Dendritic cell treated with granulocyte-macrophage colony-stimulating factor and Interleukin-4, amounts not matched to agents 40 ng/mL and 50 ng/mL, for 4 days (primary cell): ENCODE data around the gene SLC39A13.

Experiments used
- H3K27ac Mint-ChIP-seq: one replicate; pipeline ENCODE4 v1.8.0; 2022; ENCODE audit warnings: mild to moderate bottlenecking, mixed read lengths
- H3K27me3 Mint-ChIP-seq: one replicate; pipeline ENCODE4 v1.8.0; 2022; ENCODE audit warnings: mild to moderate bottlenecking, mixed read lengths
- H3K36me3 Mint-ChIP-seq: one replicate; pipeline ENCODE4 v1.8.0; 2022; ENCODE audit warnings: low read depth, mixed read lengths
- H3K4me1 Mint-ChIP-seq: one replicate; pipeline ENCODE4 v1.8.0; 2022; ENCODE audit warnings: low read depth, mixed read lengths
- H3K4me3 Mint-ChIP-seq: one replicate; pipeline ENCODE4 v1.8.0; 2022; ENCODE audit warnings: mild to moderate bottlenecking, moderate library complexity, mixed read lengths
- H3K9me3 Mint-ChIP-seq: one replicate; pipeline ENCODE4 v1.8.0; 2022; ENCODE audit warnings: mixed read lengths
- intact Hi-C: fragments of 100-400 bp; cut with micrococcal nuclease; formaldehyde crosslinking; loops from one replicate; pipeline ENCODE4 v1.15.0; 2022

SLC39A13 gene

GRCh38 chr11:47400768-47401279 is 7.6 kb upstream of the SLC39A13 start:
- Mint-ChIP-seq H3K36me3 (no peaks in the 10 kb centered on the region), H3K27me3 (no peaks in the 10 kb centered on the region), H3K9me3 (no peaks in the 10 kb centered on the region), H3K4me3 (peak overlapping the region; percentile 65), H3K4me1 (peaks cover 60% of the 10 kb centered on the region), H3K27ac (peak overlapping the region; percentile 92)
- intact Hi-C loops: no loop called here

- Mint-ChIP-seq H3K36me3 (no peaks in the 10 kb centered on the region), H3K27ac (peak overlapping the region; percentile 56), H3K27me3 (no peaks in the 10 kb centered on the region), H3K9me3 (no peaks in the 10 kb centered on the region), H3K4me3 (no peak overlapping the region), H3K4me1 (peaks cover 60% of the 10 kb centered on the region)
- intact Hi-C loops: no loop called here
These were observed 5.3 kb upstream of the SLC39A13 start for GRCh38 chr11:47403135-47403534.

DNA sequence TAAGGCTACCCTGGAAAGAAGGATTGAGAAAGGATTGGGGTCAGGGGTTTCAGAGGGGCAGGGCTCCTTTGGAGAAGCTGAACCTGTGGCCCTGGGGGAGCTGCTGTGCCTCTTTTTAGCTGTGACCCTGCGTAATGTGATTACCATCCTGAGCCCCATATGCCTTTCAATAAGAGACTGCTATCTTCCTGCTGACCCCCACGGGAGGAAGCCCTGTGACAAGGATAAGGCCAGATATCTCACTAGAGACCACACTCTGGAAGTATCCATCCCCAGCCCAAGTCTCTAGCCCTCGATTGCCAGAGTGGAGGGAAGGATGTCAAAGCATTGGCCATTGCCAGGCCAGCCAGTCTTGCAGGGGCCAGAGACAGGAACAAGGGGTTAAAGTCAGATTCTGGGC is 4.8 kb upstream of the SLC39A13 start:
- no peak overlapping the region for H3K4me3 Mint-ChIP-seq
- no peaks in the 10 kb centered on the region for H3K9me3 Mint-ChIP-seq
- no peaks in the 10 kb centered on the region for H3K27me3 Mint-ChIP-seq
- peaks cover 1% of the 10 kb centered on the region for H3K36me3 Mint-ChIP-seq
- H3K4me1 Mint-ChIP-seq: peaks cover 56% of the 10 kb centered on the region
- intact Hi-C loops: no loop called here
- H3K27ac Mint-ChIP-seq: peak overlapping the region; percentile 56

- H3K4me3 Mint-ChIP-seq: peak overlapping the region; percentile 72
These were observed 1.3 kb upstream of the SLC39A13 start for GRCh38 chr11:47406896-47407745.

GRCh38 chr11:47408598-47409439 is 429 bp downstream of the SLC39A13 start:
- Mint-ChIP-seq H3K4me1 (peaks cover 53% of the 10 kb centered on the region), H3K9me3 (no peaks in the 10 kb centered on the region), H3K27ac (peak overlapping the region; percentile 92), H3K27me3 (no peaks in the 10 kb centered on the region), H3K4me3 (peak overlapping the region; percentile 98), H3K36me3 (peaks cover 34% of the 10 kb centered on the region)
- intact Hi-C loops: loop anchor here (1.0 kb wide), 3 partner anchors 15 to 35 kb away; partner anchors contain the start of gene SPI1

More at GRCh38 chr11:47406896-47407745, 1.3 kb upstream of the SLC39A13 start:
- H3K27me3 Mint-ChIP-seq: no peaks in the 10 kb centered on the region
- intact Hi-C loops: no loop called here
- H3K4me1 Mint-ChIP-seq: peaks cover 58% of the 10 kb centered on the region
- H3K9me3 Mint-ChIP-seq: no peaks in the 10 kb centered on the region
- H3K27ac Mint-ChIP-seq: peak overlapping the region; percentile 92
- H3K36me3 Mint-ChIP-seq: peaks cover 19% of the 10 kb centered on the region

GRCh38 chr11:47409440-47410369 is 1.3 kb downstream of the SLC39A13 start:
- Mint-ChIP-seq H3K27ac (peak overlapping the region; percentile 92), H3K4me1 (peaks cover 58% of the 10 kb centered on the region)
- intact Hi-C loops: loop anchor here (10.0 kb wide), 1 partner anchor 95 kb away; no protein-coding TSS in a partner anchor

DNA sequence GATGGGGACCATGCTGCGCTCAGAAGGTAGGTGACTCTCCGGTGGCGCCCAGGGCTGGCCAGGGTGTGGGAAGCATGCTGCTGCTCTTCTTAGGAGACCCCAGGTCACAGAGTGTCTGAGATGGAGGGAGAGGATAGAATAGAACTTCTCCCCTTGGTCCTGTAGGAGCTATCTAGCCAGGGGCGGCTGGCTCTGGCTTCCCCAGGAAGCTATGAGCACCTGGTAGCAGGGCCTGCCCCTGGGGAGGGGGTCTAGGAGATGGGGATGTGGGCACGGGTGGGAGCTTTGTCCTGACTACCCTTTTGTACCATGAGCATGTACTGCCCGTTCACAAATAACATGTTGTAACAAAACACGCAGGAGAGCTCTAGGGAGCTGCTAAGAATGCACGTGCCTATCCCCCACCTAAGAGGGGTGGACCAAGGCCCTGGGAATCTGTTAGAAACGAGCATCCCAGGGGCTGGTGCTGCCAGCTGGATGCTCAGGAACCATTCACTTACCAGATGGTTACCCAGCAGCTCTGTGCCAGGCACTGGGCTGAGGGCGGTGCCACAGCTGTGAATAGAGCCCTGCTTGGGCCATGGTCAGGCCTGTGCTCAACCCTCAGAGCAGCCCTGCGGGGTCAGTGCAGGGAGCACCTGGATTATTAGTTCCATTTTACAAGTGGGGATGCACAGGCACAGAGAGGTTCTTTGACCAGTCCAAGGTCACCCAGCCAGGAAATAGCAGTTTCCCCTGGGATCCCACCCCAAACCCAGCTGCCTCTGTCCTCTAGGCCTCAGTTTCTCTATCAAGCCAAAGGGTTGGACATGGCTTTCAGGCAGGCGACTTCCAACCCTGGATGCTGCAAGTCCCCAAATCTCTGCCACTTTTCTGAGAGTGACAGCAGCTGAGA is 2.2 kb downstream of the SLC39A13 start:
- H3K27me3 Mint-ChIP-seq: no peaks in the 10 kb centered on the region
- peaks cover 52% of the 10 kb centered on the region for H3K36me3 Mint-ChIP-seq
- H3K27ac Mint-ChIP-seq: no peak overlapping the region
- peaks cover 58% of the 10 kb centered on the region for H3K4me1 Mint-ChIP-seq
- H3K4me3 Mint-ChIP-seq: no peak overlapping the region
- H3K9me3 Mint-ChIP-seq: no peaks in the 10 kb centered on the region
- intact Hi-C loops: loop anchor here (10.0 kb wide), 1 partner anchor 96 kb away; no protein-coding TSS in a partner anchor

More at GRCh38 chr11:47409440-47410369, 1.3 kb downstream of the SLC39A13 start:
- peaks cover 43% of the 10 kb centered on the region for H3K36me3 Mint-ChIP-seq
- no peaks in the 10 kb centered on the region for H3K9me3 Mint-ChIP-seq
- H3K27me3 Mint-ChIP-seq: no peaks in the 10 kb centered on the region
- H3K4me3 Mint-ChIP-seq: peak overlapping the region; percentile 98

- Mint-ChIP-seq H3K4me3 (no peak overlapping the region), H3K9me3 (no peaks in the 10 kb centered on the region), H3K27me3 (no peaks in the 10 kb centered on the region), H3K36me3 (peaks cover 67% of the 10 kb centered on the region), H3K4me1 (peaks cover 52% of the 10 kb centered on the region), H3K27ac (no peak overlapping the region)
- intact Hi-C loops: loop anchor here (10.0 kb wide), 1 partner anchor 97 kb away; no protein-coding TSS in a partner anchor
These were observed 3.7 kb downstream of the SLC39A13 start for GRCh38 chr11:47411884-47412746.

- H3K27ac Mint-ChIP-seq: peak overlapping the region; percentile 31
- intact Hi-C loops: loop anchor here (10.0 kb wide), 1 partner anchor 99 kb away; no protein-coding TSS in a partner anchor
- H3K4me1 Mint-ChIP-seq: peaks cover 52% of the 10 kb centered on the region
- H3K27me3 Mint-ChIP-seq: no peaks in the 10 kb centered on the region
- no peaks in the 10 kb centered on the region for H3K9me3 Mint-ChIP-seq
- H3K36me3 Mint-ChIP-seq: peaks cover 79% of the 10 kb centered on the region
- H3K4me3 Mint-ChIP-seq: no peak overlapping the region
These were observed 5.0 kb downstream of the SLC39A13 start for GRCh38 chr11:47413351-47413750.

DNA sequence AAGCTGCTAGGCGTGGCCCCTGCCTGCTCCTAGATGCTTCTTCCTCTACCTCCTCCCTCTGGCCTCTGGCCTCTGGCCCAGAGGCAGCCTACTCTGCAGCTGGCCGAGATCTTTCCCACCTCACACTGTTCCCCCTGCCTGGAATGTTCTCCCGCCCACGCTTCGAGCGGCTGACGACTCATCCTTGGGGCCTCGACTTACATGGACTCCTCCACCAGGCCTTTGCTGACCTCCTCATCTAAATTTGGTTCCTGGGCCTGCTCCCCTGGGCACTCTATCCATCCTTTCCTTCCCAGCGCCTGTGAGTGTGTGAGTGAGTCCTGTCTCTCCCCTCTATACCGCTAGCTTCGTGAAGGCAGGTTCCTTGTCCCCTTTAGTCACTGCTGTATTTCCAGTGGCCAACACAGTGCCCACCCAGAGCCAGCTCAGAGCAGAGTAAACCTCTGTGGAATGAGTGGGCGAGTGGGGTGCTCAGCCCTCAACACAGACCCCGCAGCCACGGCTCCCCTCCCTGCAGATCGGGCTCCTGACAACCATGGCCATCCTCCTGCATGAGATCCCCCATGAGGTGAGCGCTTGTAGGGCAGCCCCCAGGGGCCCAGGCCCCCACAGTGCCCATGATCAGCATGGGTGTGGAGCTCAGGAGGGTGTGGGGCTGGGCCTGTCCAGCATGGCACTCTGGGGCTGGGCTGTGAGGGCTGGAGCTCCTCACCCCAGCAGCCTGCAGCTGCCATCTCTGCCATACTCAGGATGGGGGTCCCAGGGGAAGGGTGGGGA is 5.7 kb downstream of the SLC39A13 start:
- Mint-ChIP-seq H3K9me3 (no peaks in the 10 kb centered on the region), H3K27ac (peak overlapping the region; percentile 31), H3K4me3 (no peak overlapping the region), H3K4me1 (peaks cover 48% of the 10 kb centered on the region), H3K36me3 (peaks cover 80% of the 10 kb centered on the region), H3K27me3 (no peaks in the 10 kb centered on the region)
- intact Hi-C loops: loop anchor here (10.0 kb wide), 1 partner anchor 99 kb away; no protein-coding TSS in a partner anchor

DNA sequence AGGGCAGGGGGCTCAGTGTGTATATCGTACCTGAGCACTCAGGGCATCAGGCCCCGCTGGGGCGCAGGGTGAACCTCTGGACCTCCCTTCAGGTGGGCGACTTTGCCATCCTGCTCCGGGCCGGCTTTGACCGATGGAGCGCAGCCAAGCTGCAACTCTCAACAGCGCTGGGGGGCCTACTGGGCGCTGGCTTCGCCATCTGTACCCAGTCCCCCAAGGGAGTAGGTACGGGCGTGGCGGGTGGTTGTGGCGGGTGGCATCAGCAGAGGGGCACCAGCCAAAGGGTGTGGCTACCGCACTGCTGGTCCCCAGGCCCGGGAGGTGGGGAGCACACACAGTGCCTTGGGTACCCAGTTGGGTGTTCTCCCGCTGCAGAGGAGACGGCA is 6.3 kb downstream of the SLC39A13 start:
- H3K36me3 Mint-ChIP-seq: peaks cover 86% of the 10 kb centered on the region
- no peak overlapping the region for H3K27ac Mint-ChIP-seq
- peaks cover 42% of the 10 kb centered on the region for H3K4me1 Mint-ChIP-seq
- H3K27me3 Mint-ChIP-seq: no peaks in the 10 kb centered on the region
- intact Hi-C loops: loop anchor here (10.0 kb wide), 1 partner anchor 100 kb away; no protein-coding TSS in a partner anchor
- no peaks in the 10 kb centered on the region for H3K9me3 Mint-ChIP-seq
- no peak overlapping the region for H3K4me3 Mint-ChIP-seq
